H1 (cell line): Measurements from ENCODE around the gene SYNPR. TPM values are rescaled to one million over a fixed set of nuclear protein-coding genes. Genes with fewer than 3 reads are reported as not detected.

Experiments used
- EGR1 ChIP-seq: IDR thresholded peaks from 2 replicates; pipeline ENCODE4 v1.6.1; 2011; ENCODE audit warnings: low read depth, low read length, borderline replicate concordance
- PHF8 ChIP-seq: fragments of 200-600 bp; sonication (generic); conservative IDR thresholded peaks from 2 replicates; pipeline ENCODE4 v1.7.1; 2012; ENCODE audit warnings: low read depth, mild to moderate bottlenecking, inconsistent platforms, low read length, moderate library complexity
- SRF ChIP-seq: IDR thresholded peaks from 2 replicates; pipeline ENCODE4 v1.6.1; 2011; ENCODE audit warnings: mild to moderate bottlenecking, low read depth, low read length, moderate library complexity
- polyA plus RNA-seq, 7 experiments: library from polyadenylated mRNA; depleted of rRNA in 3 of 7; stranded (reverse) in 5 of 7; unstranded in 2 of 7; fragments of >200 nt in 5 of 7; fragments of 200-250 nt in 2 of 7; gene quantifications; 1 replicate in 5 of 7; 2 replicates in 1 of 7; 4 replicates in 1 of 7; pipeline versions ENCODE4 v1.2.1 to v1.2.3, GENCODE V29; 2011 to 2013; ENCODE audit warnings: missing spikeins in 2 of 7, mixed read lengths in 2 of 7
- total RNA-seq: library from RNA; stranded (reverse); fragmentation: NEBNext Ultra II Directional; extraction: Animal tissue kit (Norgen Biotek cat#: 25700); gene quantifications from 2 replicates; pipeline ENCODE4 v1.2.1, GENCODE V29; 2021

SYNPR gene
- total and polyA plus RNA-seq, 2 of the 8 experiments (the other 6 are each of a cell fraction or from before 2014, with no cell fraction given): 0.39 to 0.99 TPM

- TF ChIP-seq EGR1: no peak
- no peak for TF ChIP-seq SRF
- TF ChIP-seq PHF8: no peak
Measured at GRCh38 chr3:63654931-63655330, 376.8 kb downstream of the SYNPR start (continued).
